Stomach (tissue), 9 donors: ENCODE data around the gene MCOLN1. TPM values are rescaled to one million over a fixed set of nuclear protein-coding genes. Genes with fewer than 3 reads are reported as not detected.
A peak's percentile ranks its signal among the peaks of the same experiment; 100 is the strongest.

ENCODE experiments used
- DNase-seq, 2 donors: peaks; one replicate each; pipeline versions ENCODE4 v3.0.0 to v3.0.0-alpha.2; 2013 to 2019
- H3K27ac ChIP-seq, 5 donors: fragments of 200-600 bp in 4 of 5; sonication (generic) in 4 of 5; one replicate each; pipeline ENCODE4 v1.5.1; 2013 to 2019; ENCODE audit warnings: mild to moderate bottlenecking in 1 of 5, moderate library complexity in 1 of 5
- H3K27me3 ChIP-seq, 3 donors: fragments of 200-600 bp; sonication (generic); one replicate each; pipeline ENCODE4 v1.5.1; 2017 to 2019; ENCODE audit warnings: mixed run types in 1 of 3
- H3K36me3 ChIP-seq, 4 donors: fragments of 200-600 bp; sonication (generic); 1 replicate in 3 of 4; 2 replicates in 1 of 4; pipeline ENCODE4 v1.5.1; 2016 to 2019
- H3K4me1 ChIP-seq, 4 donors: fragments of 200-600 bp; sonication (generic); one replicate each; pipeline ENCODE4 v1.5.1; 2016 to 2019
- H3K4me3 ChIP-seq, 4 donors: fragments of 200-600 bp; sonication (generic) in 3 of 4; one replicate each; pipeline ENCODE4 v1.5.1; 2016 to 2019; ENCODE audit warnings: mild to moderate bottlenecking in 1 of 4
- H3K9me3 ChIP-seq, 4 donors: fragments of 200-600 bp; sonication (generic); one replicate each; pipeline ENCODE4 v1.5.1; 2016 to 2019
- CTCF ChIP-seq, 7 experiments: fragments of 450-650 bp in 4 of 7; fragments of 200-600 bp in 3 of 7; sonication (generic) in 3 of 7; IDR thresholded peaks; one replicate each; pipeline ENCODE4 v1.5.1; 2016 to 2019; ENCODE audit warnings: antibody characterized with exemption in 7 of 7, control low read depth in 2 of 7, mild to moderate bottlenecking in 1 of 7
- EP300 ChIP-seq: sonication (generic); formaldehyde crosslinking; IDR thresholded peaks from one replicate; pipeline ENCODE4 v1.6.1; 2017; ENCODE audit warnings: antibody characterized with exemption
- POLR2A ChIP-seq, 4 donors: fragments of 450-650 bp; IDR thresholded peaks; one replicate each; pipeline ENCODE4 v1.6.1; 2016; ENCODE audit warnings: antibody characterized with exemption in 4 of 4, control low read depth in 2 of 4, mild to moderate bottlenecking in 1 of 4, moderate library complexity in 1 of 4
- POLR2AphosphoS5 ChIP-seq, 3 donors: sonication (generic); formaldehyde crosslinking; IDR thresholded peaks; one replicate each; pipeline ENCODE4 v1.6.1; 2016; ENCODE audit warnings: antibody characterized with exemption in 3 of 3
- WGBS, 5 donors: extraction: QIAGEN DNeasy Blood & Tissue Kit in 3 of 5; methylation state at CpG; one replicate each; pipeline versions ENCODE4 v1.1.5 to v1.1.7; 2013 to 2018; 5-methylcytosine and 5-hydroxymethylcytosine counted together
- intact Hi-C: fragments of 100-400 bp; cut with DNase I; formaldehyde crosslinking; loops from one replicate; pipeline ENCODE4 v1.15.1; 2023; ENCODE audit warnings: low total_unique reads
- polyA plus RNA-seq, 3 donors: library from polyadenylated mRNA; stranded (reverse); fragments of 200-250 nt; gene quantifications; one replicate each; pipeline ENCODE4 v1.2.3, GENCODE V29; 2013
- total RNA-seq, 5 donors: library from RNA; depleted of rRNA; stranded (reverse); fragments of >200 nt; gene quantifications; one replicate each; pipeline versions ENCODE4 v1.1.0 to v1.2.3, GENCODE V29; 2014 to 2016
- donor health status: healthy with polysubstance abuse.
- donor health status: Bipolar disorder and iron deficiency.
- donor health status: healthy.

MCOLN1 gene
- total and polyA plus RNA-seq, 8 donors = 5.1 to 56.6 (median 18.7) TPM

- Histone ChIP-seq H3K27me3 (no peaks in the 10 kb centered on the region), H3K27ac (peak overlapping the region; percentile 52 to 78 (median 63)), H3K9me3 (no peaks in the 10 kb centered on the region), H3K4me1 (peaks cover 3 to 27% (median 4%) of the 10 kb centered on the region in 4 donors), H3K4me3 (no peak overlapping the region), H3K36me3 (no peaks in the 10 kb centered on the region)
- 39 to 53% (median 43%) methylated on average over 13 of the region's 13 CpGs for WGBS, 5 donors
- intact Hi-C loops = no loop called here
- TF ChIP-seq POLR2AphosphoS5 (IDR thresholded peaks at IDR 0.05) = no peak
- TF ChIP-seq EP300 = no peak
- no peak for TF ChIP-seq CTCF (IDR thresholded peaks at IDR 0.05)
- no peak for TF ChIP-seq POLR2A (IDR thresholded peaks at IDR 0.05)
- peak; percentile 32 to 81 for DNase-seq
Observed at GRCh38 chr19:7494416-7495098, 27.9 kb upstream of the MCOLN1 start.

- no peak for TF ChIP-seq EP300
- TF ChIP-seq CTCF (IDR thresholded peaks at IDR 0.05) = peak in 2 of 7 experiments; percentile 8 to 14
- TF ChIP-seq POLR2AphosphoS5 (IDR thresholded peaks at IDR 0.05) = no peak
- no peak for TF ChIP-seq POLR2A (IDR thresholded peaks at IDR 0.05)
- Histone ChIP-seq H3K4me3 (no peak overlapping the region), H3K4me1 (peaks cover 9 to 37% (median 11%) of the 10 kb centered on the region in 4 donors), H3K9me3 (no peaks in the 10 kb centered on the region), H3K27me3 (peaks cover 0 to 27% (median 13%) of the 10 kb centered on the region in 3 donors), H3K27ac (no peak overlapping the region), H3K36me3 (no peaks in the 10 kb centered on the region)
- DNase-seq = peak in 1 of 2 donors; percentile 44
- intact Hi-C loops = no loop called here
- 45 to 56% (median 53%) methylated on average over 7 of the region's 7 CpGs for WGBS, 5 donors
Observed at GRCh38 chr19:7497292-7497691, 25.1 kb upstream of the MCOLN1 start.

GRCh38 chr19:7500811-7501450 lies 21.5 kb upstream of the MCOLN1 start:
- intact Hi-C loops = no loop called here
- peak overlapping the region; percentile 41 to 63 (median 52) for H3K4me3 ChIP-seq
- no peaks in the 10 kb centered on the region for H3K36me3 ChIP-seq
- WGBS, 5 donors = 2 to 7% (median 3%) methylated on average over 12 to 93 of the region's 93 CpGs
- H3K27ac ChIP-seq = no peak overlapping the region
- DNase-seq = peak; percentile 72 to 92
- H3K27me3 ChIP-seq = peaks cover 4 to 54% (median 13%) of the 10 kb centered on the region in 3 donors
- TF ChIP-seq POLR2AphosphoS5 (IDR thresholded peaks at IDR 0.05) (peak in 1 of 3 donors; percentile 27), EP300 (no peak)
- no peaks in the 10 kb centered on the region for H3K9me3 ChIP-seq
- peaks cover 17 to 23% (median 20%) of the 10 kb centered on the region in 4 donors for H3K4me1 ChIP-seq

- peaks cover 4 to 58% (median 13%) of the 10 kb centered on the region in 3 donors for H3K27me3 ChIP-seq
- peaks cover 22 to 34% (median 27%) of the 10 kb centered on the region in 4 donors for H3K4me1 ChIP-seq
- no peak for DNase-seq
- H3K27ac ChIP-seq = no peak overlapping the region
- 49 to 74% (median 62%) methylated on average over 2 of the region's 2 CpGs for WGBS, 5 donors
- intact Hi-C loops = no loop called here
- TF ChIP-seq EP300 (no peak), POLR2AphosphoS5 (IDR thresholded peaks at IDR 0.05) (no peak), CTCF (IDR thresholded peaks at IDR 0.05) (no peak), POLR2A (IDR thresholded peaks at IDR 0.05) (no peak)
- no peak overlapping the region for H3K4me3 ChIP-seq
- no peaks in the 10 kb centered on the region for H3K36me3 ChIP-seq
- H3K9me3 ChIP-seq = no peaks in the 10 kb centered on the region
Observed at GRCh38 chr19:7502552-7502951, 19.9 kb upstream of the MCOLN1 start.
